GM18517 (cell line): ENCODE data around the gene MYCL.
"Not testable (repeated sequence)": the region's sequence is repeated elsewhere in the genome, so short reads cannot be mapped to it uniquely, and the experiment has no call there.

Experiments used
- ATAC-seq: cut with Tn5 transposase; IDR thresholded peaks from one replicate; pipeline ENCODE4 v1.9.1; 2021; ENCODE audit warnings: mild to moderate bottlenecking, moderate library complexity; ENCODE audit not compliant: unreplicated experiment

The MYCL gene

GRCh38 chr1:39892601-39893595 is 8.8 kb downstream of the MYCL start:
- no peak for ATAC-seq

- ATAC-seq: no peak
Observed at GRCh38 chr1:39890880-39891279, 10.8 kb downstream of the MYCL start.

GRCh38 chr1:39890273-39890672 is 11.4 kb downstream of the MYCL start:
- no peak for ATAC-seq

- no peak for ATAC-seq
Observed at GRCh38 chr1:39886757-39887231, 14.9 kb downstream of the MYCL start.

GRCh38 chr1:39885516-39885915 is 16.2 kb downstream of the MYCL start:
- ATAC-seq: no peak

GRCh38 chr1:39882152-39882551 is 19.6 kb downstream of the MYCL start:
- ATAC-seq: no peak

GRCh38 chr1:39877980-39878956 is 23.4 kb downstream of the MYCL start:
- ATAC-seq: no peak

GRCh38 chr1:39877231-39877778 is 24.4 kb downstream of the MYCL start:
- no peak for ATAC-seq

GRCh38 chr1:39876144-39876543 is 25.6 kb downstream of the MYCL start:
- ATAC-seq: no peak

- no peak for ATAC-seq
Observed at GRCh38 chr1:39872698-39873097, 29.0 kb downstream of the MYCL start.

GRCh38 chr1:39871796-39872195 is 29.9 kb downstream of the MYCL start:
- no peak for ATAC-seq

- ATAC-seq: not testable (repeated sequence)
Observed at GRCh38 chr1:39871043-39871442, 30.7 kb downstream of the MYCL start.

- not testable (repeated sequence) for ATAC-seq
Observed at GRCh38 chr1:39869538-39870112, 32.1 kb downstream of the MYCL start.

GRCh38 chr1:39866767-39867166 is 35.0 kb downstream of the MYCL start:
- ATAC-seq: no peak

- ATAC-seq: no peak
Observed at GRCh38 chr1:39865762-39866161, 36.0 kb downstream of the MYCL start.

- no peak for ATAC-seq
Observed at GRCh38 chr1:39863177-39863576, 38.5 kb downstream of the MYCL start.

GRCh38 chr1:39861003-39861402 is 40.7 kb downstream of the MYCL start:
- ATAC-seq: no peak

GRCh38 chr1:39859859-39860812 is 41.6 kb downstream of the MYCL start:
- ATAC-seq: no peak

GRCh38 chr1:39858315-39858714 is 43.4 kb downstream of the MYCL start:
- no peak for ATAC-seq
